ENCODE measurements around the gene FITM2. TPM values are rescaled to one million over a fixed set of nuclear protein-coding genes. Genes with fewer than 3 reads are reported as not detected.

Gene FITM2
- 11.3 and 12.5 TPM in 2 replicates for total RNA-seq

DNA sequence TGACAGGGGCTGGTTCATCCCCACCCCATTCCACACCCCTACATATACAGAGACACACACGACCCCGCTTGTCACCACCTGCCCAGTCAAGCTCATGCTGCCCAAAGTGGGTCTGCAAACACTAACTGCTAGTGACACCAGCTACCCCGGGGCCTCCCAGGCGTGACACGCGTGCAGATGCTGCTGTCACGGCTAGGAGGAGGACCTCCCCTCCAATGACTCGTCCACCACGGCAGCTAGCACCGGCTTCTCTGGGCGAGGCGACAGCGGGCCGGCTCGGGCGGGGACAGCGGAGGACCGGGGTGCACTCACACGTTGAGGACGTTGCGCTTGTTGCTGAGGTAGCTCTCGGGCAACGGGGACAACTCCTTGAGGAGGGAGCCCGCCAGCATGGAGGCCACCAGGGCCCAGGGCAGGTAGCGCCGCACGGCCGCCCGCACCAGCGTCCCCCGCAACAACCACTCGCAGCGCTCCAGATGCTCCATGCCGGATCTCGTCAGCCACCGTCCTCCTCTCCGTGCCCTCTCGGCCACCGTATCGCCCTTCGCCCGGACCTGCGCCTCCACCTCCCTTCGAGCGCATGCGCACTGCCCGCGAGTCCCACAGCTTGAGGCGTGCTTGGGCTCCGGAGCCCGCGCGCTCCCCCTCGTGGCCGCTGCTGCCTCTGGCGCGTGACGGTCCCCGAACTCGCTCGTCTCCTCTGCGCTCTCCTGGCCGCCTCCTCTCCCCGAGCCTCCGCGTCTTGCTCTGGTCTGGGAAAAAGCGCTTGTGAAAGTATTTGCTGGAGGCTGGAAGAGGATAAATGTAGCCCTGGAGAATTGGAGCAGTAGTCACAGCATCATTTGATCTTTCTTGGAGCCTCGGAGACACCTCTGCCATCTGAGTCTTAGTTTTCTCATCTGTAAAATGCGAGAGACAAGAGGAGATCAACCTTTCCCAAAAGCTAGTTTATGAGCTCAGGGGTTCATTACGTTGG lies at the start of gene FITM2:
Gene FITM2 (minus strand): TSS at position 539 of the 976 bp plus-strand sequence. CDS start 54 bp downstream, at position 485.

GRCh38 chr20:44355498-44356352 lies 44.7 kb upstream of the FITM2 start, which contains the start of gene HNF4A:
Gene HNF4A (plus strand): TSS chr20:44355699. CDS start chr20:44355805, 106 bp downstream.

DNA sequence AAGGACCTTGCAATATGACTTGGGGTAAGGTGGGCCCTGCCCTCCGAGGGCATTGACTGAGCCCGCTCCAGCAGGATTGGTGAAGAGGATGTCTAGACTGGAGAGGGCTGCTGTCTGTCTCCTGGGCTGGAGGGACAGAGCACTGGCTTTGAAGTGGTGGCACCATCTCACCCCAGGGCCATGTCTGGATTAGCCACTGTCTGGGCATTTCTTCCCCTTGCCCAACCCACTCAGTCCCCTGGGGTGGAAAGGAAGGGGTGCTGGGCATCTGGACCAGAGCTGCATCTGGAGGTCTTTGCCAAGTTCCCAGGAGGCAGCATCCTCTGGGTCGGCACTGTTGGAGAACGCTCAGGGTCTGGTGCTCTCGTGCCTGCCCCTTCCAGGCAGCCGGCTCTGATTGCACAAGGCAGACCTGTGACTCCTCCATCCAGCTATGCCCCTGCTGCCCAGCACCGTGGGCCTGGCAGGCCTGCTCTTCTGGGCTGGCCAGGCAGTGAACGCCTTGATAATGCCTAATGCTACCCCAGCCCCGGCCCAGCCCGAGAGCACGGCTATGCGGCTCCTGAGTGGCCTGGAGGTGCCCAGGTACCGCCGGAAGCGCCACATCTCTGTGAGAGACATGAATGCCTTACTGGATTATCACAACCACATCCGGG lies 25.9 kb upstream of the FITM2 start, which contains the start of gene R3HDML:
Gene R3HDML (plus strand): TSS at position 319 of the 656 bp plus-strand sequence. CDS start 115 bp downstream, at position 434.

Small RNA genes lying within 50 kb of the gene (small RNA-seq; reads per million reads assigned to genes)
- not detected for gene RF00019

Other genes with a start within 250 kb of the FITM2 start
- gene JPH2, start 124.0 kb downstream of the FITM2 start, total RNA-seq = under 0.01 and 0.20 TPM in 2 replicates
- 30.3 and 40.1 TPM in 2 replicates for gene OSER1, start 100.4 kb downstream of the FITM2 start, total RNA-seq
- not detected in 2 replicates for gene GDAP1L1, start 63.9 kb downstream of the FITM2 start, total RNA-seq
- gene R3HDML, start 25.8 kb upstream of the FITM2 start, total RNA-seq = not detected in 2 replicates
- not detected in 2 replicates for gene HNF4A, start 44.5 kb upstream of the FITM2 start, total RNA-seq
- 21.7 and 28.3 TPM in 2 replicates for gene TTPAL, start 164.7 kb upstream of the FITM2 start, total RNA-seq
- 116 and 119 TPM in 2 replicates for gene SERINC3, start 210.9 kb upstream of the FITM2 start, total RNA-seq